Activated CD8-positive, alpha-beta memory T cell treated with anti-CD3 and anti-CD28 coated beads for 24 hours (primary cell): Measurements from ENCODE around the gene ATP6V0A1.
"Not testable (repeated sequence)": the region's sequence is repeated elsewhere in the genome, so short reads cannot be mapped to it uniquely, and the experiment has no call there.

ENCODE experiments used
- DNase-seq: peaks from one replicate; pipeline ENCODE4 v3.0.0-alpha.2; 2020

The ATP6V0A1 gene

DNA sequence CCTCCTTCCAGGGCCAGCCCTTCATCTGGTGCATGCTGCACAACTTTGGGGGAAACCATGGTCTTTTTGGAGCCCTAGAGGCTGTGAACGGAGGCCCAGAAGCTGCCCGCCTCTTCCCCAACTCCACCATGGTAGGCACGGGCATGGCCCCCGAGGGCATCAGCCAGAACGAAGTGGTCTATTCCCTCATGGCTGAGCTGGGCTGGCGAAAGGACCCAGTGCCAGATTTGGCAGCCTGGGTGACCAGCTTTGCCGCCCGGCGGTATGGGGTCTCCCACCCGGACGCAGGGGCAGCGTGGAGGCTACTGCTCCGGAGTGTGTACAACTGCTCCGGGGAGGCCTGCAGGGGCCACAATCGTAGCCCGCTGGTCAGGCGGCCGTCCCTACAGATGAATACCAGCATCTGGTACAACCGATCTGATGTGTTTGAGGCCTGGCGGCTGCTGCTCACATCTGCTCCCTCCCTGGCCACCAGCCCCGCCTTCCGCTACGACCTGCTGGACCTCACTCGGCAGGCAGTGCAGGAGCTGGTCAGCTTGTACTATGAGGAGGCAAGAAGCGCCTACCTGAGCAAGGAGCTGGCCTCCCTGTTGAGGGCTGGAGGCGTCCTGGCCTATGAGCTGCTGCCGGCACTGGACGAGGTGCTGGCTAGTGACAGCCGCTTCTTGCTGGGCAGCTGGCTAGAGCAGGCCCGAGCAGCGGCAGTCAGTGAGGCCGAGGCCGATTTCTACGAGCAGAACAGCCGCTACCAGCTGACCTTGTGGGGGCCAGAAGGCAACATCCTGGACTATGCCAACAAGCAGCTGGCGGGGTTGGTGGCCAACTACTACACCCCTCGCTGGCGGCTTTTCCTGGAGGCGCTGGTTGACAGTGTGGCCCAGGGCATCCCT, 84.8 kb downstream of the ATP6V0A1 start:
- DNase-seq = no peak

DNA sequence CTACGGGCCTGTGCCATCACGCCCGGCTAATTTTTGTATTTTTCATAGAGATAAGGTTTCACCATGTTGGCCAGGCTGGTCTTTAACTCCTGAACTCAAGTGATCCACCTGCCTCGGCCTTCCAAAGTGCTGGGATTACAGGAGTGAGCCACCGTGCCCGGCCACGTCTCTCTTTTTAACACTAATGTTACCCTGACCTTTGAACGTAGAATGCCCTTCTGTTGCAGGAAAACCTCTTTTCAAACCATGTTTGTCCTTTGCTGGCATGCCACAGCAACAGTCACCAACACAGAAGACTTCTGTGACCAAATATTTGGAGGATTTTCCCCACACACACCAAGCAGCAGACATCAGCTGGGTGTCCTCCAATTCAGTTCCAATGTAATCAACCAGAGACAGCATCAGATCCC, 86.2 kb downstream of the ATP6V0A1 start:
- no peak for DNase-seq

DNA sequence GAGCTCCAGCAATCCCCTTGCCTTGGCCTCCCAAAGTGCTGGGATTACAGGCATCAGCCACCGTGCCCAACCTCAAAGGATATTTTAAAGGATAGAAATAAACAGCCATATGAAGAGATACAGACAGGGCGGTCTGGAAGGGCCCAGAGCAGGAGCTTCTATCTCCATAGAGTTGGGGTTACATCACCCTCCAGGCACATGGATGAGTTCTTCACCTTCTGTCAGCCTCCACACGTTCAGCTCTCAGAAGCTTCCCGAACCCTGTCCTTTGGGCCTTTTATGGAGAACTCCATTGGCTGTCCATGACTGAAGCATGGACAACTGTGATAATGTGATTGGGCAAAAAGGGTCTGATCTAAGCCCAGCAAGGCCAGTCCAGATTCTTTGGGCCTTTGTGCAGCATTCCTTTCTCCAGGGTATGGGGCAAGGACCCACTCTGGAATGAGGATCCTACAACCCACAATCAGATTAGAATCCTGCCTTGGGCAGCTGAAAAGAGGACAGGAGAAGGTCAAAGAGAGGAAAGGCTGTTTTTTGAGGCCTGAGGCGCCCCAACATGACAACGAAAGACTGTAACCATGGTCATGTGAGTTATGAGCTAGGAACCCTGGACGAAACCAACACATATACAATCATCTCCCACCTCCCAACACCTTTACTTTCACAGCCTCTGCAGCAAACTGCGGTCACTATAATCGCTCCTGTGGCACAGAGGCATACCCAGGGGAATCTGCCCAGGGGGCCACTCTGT, 87.3 kb downstream of the ATP6V0A1 start:
- not testable (repeated sequence) for DNase-seq

DNA sequence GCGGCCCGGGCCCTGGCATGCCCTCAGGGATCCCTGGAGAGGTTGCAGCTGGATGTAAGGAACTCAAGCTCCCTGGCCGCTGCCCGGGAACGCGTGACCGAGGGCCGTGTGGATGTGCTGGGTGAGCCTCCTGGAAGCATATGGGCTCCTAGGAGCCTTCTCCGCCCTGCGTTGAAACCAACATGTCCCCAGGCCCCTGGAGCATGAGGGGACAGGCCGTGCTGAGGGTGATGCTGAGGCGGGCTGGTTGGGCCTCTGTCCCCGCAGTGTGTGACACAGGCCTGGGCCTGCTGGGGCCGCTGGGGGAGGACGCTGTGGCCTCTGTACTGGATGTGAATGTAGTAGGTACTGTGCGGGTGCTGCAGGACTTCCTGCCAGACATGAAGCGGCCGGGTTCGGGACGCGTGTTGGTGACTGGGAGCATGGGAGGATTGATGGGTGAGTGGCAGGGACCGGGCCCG, 88.4 kb downstream of the ATP6V0A1 start:
- DNase-seq = no peak

DNA sequence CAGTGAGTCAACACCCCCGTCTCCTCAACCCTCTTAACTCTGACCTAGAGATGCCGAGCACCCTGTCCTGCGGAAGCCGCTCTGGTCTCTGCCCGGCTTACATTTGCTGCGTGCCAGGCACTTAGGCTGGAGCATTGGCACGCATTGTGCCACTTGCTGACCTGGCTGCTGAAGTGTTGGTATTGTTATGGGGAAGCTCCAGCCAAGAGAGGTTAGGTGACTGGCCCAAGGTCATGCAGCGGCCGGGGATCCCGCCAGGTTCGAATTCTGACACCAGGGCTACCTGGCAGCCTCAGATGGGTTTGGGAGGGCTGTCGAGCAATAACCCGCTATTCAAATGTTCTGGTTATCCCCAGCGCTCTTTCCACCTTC, 89.0 kb downstream of the ATP6V0A1 start:
- DNase-seq = no peak

DNA sequence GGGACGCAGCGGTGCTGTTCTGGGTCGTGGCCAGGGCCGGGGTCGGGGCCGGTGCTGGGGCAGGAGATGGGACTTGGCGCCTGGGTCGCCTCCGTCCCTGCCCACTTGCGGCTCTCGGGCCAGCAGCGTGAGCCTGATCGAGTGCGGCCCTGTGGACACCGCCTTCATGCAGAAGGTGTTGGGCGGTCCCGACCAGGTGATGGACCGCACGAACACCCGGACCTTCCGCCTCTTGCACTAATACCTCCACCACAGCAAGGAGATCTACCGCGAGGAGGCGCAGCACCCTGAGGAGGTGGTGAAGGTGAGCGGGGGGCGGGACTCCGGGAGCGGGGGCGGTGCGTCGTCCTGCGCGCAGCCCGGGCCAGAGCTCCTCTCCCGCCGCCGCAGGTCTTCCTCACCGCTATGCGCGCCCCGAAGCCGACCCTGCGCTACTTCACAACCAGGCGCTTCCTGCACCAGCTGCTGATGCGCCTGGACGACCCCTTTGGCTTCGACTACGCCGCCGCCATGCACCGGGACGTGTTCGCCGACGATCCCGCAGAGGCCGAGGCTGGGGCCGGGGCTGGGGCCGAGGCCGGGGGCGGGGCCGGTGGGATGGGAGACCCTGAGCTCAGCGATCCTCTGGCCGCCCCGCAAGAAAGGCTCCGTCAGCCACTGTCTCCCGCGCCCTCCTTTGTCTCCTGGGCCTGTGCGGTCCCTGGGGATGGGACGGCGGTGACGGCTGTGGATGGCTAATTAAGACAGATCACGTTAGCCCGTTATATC, 89.6 kb downstream of the ATP6V0A1 start:
- DNase-seq = peak; percentile 89

DNA sequence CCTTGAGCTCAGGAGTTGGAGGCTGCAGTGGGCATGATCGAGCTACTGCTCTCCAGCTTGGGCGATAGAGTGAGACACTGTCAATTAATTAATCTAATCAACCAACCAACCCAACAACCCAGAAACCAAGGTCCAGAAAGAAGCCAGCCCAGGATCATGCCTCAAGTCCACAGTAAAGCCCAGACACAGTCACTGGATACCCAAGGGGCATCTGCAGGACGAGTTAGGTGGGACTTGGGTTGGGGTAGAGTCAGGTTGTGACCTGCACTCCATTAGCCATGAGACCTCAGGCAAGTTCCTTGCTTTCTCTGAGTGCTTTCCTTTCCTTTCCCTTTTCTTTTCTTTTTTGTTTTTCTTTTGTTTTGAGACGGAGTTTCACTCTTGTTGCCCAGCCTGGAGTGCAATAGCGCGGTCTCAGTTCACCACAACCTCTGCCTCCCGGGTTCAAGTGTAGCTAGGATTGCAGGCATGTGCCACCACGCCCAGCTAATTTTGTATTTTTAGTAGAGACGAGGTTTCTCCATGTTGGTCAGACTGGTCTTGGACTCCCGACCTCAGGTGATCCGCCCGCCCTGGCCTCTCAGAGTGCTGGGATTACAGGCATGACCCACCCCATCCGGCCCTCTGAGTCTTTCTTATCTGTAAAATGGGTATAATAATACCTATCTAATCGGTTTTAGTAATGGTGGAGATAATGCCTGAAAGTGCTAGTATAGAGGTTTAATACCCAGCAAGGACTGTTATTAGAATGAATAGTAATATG, 90.5 kb downstream of the ATP6V0A1 start:
- no peak for DNase-seq

DNA sequence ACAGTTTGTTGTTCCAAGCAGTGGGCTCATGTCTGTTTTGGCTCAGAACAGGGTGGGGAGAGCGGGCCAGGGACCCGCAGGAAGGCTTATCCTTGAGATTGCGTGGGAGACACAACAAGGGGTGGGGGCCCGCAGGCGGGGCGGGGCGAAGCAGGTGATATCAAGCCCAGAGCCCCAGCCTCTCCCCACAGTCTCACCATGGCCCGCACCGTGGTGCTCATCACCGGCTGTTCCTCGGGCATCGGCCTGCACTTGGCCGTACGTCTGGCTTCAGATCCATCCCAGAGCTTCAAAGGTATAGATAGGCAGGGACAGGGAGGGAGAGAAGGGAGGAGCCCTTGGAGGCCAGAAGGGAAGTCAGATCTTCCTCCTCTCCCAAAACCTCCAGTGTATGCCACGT, 94.1 kb downstream of the ATP6V0A1 start, which contains the start of gene HSD17B1:
Gene HSD17B1 (plus strand): TSS at position 188 of the 400 bp plus-strand sequence. CDS start 11 bp downstream, at position 199.
- DNase-seq = not testable (repeated sequence)

DNA sequence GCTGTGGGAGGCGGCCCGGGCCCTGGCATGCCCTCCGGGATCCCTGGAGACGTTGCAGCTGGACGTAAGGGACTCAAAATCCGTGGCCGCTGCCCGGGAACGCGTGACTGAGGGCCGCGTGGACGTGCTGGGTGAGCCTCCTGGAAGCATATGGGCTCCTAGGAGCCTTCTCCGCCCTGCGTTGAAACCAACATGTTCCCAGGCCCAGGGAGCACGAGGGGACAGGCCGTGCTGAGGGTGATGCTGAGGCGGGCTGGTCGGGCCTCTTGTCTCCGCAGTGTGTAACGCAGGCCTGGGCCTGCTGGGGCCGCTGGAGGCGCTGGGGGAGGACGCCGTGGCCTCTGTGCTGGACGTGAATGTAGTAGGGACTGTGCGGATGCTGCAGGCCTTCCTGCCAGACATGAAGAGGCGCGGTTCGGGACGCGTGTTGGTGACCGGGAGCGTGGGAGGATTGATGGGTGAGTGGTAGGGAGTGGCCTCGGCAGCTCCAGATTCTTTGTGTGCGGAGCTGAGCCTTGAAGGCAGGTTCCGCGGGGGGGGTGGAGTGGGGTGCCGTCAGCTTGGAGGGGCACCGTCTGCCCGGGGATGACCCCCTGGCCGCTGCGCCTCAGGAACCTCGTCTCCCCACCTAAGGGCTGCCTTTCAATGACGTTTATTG, 94.6 kb downstream of the ATP6V0A1 start:
- DNase-seq = no peak

DNA sequence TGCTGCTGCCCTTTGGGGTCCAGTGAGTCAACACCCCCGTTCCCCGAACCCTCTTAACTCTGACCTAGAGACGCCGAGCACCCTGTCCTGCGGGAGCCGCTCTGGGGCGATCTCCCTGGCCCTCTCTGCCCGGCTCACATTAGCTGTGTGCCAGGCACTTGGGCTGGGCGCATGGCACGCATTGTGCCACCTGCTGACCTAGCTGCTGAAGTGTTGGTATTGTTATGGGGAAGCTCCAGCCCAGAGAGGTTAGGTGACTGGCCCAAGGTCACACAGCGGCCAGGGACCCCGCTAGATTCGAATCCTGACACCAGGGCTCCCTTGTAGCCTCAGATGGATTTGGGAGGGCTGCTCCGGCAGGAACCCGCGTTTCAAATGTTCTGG, 95.2 kb downstream of the ATP6V0A1 start:
- DNase-seq = no peak

DNA sequence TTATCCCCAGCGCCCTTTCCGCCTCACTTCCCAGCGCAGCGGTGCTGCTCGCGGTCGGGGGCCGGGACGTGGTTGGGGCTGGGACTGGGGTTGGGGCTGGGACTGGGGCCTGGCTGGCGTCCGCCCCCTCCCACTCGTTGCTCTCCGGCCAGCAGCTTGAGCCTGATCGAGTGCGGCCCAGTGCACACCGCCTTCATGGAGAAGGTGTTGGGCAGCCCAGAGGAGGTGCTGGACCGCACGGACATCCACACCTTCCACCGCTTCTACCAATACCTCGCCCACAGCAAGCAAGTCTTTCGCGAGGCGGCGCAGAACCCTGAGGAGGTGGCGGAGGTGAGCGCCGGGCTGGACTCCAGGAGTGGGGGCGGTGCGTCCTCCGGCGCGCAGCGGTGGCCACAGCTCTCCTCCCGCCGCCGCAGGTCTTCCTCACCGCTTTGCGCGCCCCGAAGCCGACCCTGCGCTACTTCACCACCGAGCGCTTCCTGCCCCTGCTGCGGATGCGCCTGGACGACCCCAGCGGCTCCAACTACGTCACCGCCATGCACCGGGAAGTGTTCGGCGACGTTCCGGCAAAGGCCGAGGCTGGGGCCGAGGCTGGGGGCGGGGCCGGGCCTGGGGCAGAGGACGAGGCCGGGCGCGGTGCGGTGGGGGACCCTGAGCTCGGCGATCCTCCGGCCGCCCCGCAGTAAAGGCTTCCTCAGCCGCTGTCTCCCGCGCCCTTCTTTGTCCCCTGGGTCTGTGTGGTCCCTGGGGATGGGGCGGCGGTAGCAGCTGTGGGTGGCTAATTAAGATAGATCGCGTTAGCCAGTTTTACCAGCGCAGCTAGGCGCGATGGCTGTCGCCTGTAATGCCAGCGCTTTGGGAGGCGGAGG, 95.8 kb downstream of the ATP6V0A1 start:
- DNase-seq = peak; percentile 90

DNA sequence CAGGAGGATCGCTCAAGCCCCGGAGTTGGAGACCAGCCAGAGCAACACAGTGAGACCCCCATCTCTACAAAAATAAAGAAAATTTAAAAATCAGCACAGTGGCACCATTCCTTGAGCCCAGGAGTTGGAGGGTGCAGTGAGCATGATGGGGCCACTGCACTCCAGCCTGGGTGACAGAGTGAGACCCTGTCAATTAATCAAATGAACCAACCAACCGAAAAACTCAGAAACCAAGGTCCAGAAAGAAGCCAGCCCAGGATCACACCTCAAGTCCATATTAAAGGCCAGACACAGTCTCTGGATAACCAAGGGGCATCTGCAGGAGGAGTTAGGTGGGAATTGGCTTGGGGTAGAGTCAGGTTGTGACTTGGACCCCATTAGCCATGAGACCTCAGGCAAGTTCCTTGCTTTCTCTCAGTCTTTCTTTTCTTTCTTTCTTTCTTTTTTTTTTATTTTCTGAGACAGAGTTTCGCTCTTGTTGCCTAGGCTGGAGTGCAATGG, 96.5 kb downstream of the ATP6V0A1 start:
- no peak for DNase-seq

DNA sequence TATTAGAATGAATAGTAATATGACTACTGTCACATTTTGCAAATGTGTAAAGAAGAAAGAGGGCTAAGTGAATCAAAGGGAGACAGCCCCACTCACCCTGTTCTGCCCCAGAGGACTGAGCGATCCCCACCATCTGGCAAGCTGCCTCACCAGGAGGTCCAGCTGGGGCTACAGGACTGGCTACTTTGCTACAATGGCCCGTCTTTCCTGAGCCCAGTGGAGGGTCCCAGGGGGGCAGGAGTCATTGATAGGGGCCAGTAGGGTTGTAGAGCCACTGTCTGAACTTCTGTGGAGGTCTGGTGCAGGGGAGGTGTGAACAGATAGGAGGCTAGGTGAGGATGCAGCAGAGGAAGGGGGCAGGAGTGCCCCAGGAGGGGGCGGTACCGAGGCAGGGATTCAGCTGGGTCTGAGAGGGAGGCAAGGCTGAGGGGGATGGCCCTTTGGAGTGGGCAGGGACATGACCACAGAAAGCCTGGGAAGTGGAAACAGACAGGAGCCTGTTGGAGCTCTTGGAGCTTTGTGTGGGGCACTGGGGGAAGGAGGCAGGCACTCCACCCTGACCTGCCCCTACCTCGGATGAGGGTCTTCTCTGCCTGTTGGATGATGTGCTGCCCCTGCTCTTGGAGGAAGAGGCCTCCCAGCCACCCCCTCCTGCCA, 97.4 kb downstream of the ATP6V0A1 start:
- DNase-seq = not testable (repeated sequence)

DNA sequence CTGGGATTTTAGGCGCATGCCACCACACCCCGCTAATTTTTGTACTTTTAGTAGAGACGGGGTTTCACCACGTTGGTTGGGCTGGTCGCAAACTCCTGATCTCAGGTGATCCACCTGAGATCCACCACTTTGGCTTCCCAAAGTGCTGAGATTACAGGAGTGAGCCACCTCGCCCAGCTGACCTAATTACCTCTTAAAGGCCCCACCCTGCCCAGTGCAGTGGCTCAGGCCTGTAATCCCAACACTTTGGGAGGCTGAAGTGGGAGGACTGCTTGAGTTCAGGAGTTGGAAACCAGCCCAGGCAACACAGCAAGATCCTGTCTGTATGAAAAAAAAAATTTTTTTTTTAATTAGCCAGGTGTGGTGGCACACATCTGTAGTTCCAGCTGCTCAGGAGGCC, 100.4 kb downstream of the ATP6V0A1 start:
- no peak for DNase-seq

DNA sequence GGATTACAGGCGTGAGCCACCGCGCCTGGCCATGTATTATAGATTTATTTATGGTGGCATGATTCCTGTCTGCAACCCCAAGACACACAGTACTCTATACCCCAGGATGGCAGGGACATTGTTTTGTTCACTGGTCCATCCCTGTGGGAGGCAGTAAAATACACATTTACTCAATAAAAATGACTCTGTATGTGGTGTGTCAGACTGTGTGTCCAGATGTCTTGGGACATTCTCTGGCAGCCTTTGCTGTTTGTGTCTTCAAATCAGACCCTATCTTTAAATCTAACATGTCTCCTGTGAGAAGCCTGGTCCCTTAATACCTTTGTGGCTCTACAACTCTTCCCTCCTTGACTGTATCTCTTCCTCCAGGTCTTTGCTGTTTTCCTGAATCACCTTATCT, 101.6 kb downstream of the ATP6V0A1 start:
- no peak for DNase-seq

DNA sequence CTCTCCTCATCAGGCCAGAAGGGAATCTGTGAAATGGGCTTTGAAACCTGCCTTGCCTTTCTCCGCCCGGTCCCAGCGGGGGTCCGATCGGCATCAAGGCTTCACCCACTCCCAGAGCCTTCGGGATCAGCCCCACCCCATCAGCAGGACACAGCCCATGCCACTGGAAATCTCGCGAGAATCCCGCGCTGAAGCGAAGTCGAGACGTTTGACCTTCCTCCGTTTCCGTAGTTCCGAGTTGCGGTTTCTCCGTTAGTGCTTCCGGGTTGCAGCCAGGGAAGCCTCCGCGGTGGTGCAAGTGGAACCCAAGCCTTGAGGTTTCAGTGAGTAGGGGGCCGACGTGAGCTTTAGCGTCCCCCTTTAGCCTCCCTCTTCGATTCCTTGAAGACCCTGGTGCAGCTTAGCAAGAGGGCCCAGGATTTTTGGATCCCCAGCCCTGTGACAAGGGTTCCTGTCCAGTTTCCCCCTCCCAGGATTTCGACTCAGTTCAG, 103.3 kb downstream of the ATP6V0A1 start, which contains the start of gene COASY:
Gene COASY (plus strand): TSS at position 252 of the 491 bp plus-strand sequence. CDS start 475 bp downstream, outside the sequence.
- DNase-seq = peak; percentile 96

DNA sequence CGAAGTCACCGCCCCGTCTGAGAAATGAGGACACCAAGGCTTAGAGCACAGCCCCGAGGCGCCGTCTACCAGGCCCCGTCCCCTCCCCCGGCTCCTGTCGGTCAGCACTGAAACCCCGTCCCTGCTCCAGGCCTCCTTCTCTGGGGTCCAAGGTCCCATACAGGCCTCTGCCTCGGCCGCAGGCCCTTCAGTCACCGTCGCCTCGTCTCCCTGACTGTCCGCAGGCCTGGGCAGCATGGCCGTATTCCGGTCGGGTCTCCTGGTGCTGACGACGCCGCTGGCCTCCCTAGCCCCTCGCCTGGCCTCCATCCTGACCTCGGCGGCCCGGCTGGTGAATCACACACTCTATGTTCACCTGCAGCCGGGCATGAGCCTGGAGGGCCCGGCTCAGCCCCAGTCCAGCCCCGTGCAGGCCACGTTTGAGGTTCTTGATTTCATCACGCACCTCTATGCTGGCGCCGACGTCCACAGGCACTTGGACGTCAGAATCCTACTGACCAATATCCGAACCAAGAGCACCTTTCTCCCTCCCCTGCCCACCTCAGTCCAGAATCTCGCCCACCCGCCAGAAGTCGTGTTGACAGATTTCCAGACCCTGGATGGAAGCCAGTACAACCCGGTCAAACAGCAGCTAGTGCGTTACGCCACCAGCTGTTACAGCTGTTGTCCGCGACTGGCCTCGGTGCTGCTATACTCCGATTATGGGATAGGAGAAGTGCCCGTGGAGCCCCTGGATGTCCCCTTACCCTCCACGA, 103.9 kb downstream of the ATP6V0A1 start:
- DNase-seq = no peak

DNA sequence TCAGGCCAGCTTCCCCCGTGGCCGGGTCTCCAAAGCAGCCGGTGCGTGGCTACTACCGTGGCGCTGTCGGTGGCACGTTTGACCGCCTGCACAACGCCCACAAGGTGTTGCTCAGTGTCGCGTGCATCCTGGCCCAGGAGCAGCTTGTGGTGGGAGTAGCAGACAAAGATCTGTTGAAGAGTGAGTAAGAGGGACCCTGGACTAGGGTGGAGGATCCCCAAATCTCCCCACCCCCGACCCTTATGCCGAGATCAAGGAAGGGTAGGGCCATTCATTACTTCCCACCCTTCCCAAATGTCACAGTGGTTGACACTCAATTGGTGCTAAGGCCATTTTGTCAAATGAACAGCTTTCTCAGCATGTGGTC, 104.4 kb downstream of the ATP6V0A1 start:
- no peak for DNase-seq

DNA sequence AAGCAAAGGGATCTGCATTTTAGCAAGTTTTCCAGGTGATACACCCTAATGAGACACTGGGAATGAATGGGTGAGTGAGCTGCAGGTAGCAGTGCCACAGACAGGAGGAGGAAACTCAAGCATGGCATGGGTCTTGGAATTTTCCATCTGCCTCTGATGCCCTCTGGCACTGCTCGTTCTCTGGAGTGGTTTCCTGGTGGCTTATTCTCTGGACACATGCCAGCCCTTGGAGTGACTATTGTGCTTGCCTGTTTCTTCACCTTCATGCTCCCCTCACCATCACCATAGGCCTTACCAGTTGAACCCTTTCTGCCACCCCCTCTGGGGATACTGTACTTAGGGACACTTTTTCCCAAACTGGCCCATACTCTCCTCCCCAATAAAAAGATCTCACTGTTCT, 104.9 kb downstream of the ATP6V0A1 start:
- no peak for DNase-seq
